GM23338 (cell line): ENCODE measurements around the gene CHST11. TPM values are rescaled to one million over a fixed set of nuclear protein-coding genes. Genes with fewer than 3 reads are reported as not detected.
A peak's percentile ranks its signal among the peaks of the same experiment; 100 is the strongest.

Experiments
- ATAC-seq: fragments of 200-7000 bp; cut with Tn5 transposase; 3 replicates; pipeline ENCODE4 v1.9.1; 2020
- DNase-seq: peaks from one replicate; pipeline ENCODE4 v3.0.0-alpha.2; 2015; ENCODE audit warnings: low spot score
- H2AFZ ChIP-seq: fragments of 200-600 bp; sonication (generic); 2 replicates; pipeline ENCODE4 v1.8.0; 2016; ENCODE audit warnings: antibody characterized with exemption, mild to moderate bottlenecking, moderate library complexity
- H3F3A ChIP-seq: fragments of 200-600 bp; sonication (generic); replicated peaks from 2 replicates; pipeline ENCODE4 v1.8.0; 2017; ENCODE audit warnings: antibody characterized with exemption, mixed run types, low read depth
- H3K27ac ChIP-seq: fragments of 200-600 bp; sonication (generic); 2 replicates; pipeline ENCODE4 v1.6.1; 2016; ENCODE audit warnings: low read depth
- H3K27me3 ChIP-seq: fragments of 200-600 bp; sonication (generic); 2 replicates; pipeline ENCODE4 v1.8.0; 2016; ENCODE audit warnings: mild to moderate bottlenecking, mixed run types, moderate library complexity; ENCODE audit not compliant: insufficient read depth
- H3K36me3 ChIP-seq: fragments of 200-600 bp; sonication (generic); 2 replicates; pipeline ENCODE4 v1.8.0; 2016; ENCODE audit warnings: mild to moderate bottlenecking; ENCODE audit not compliant: insufficient read depth
- H3K4me1 ChIP-seq: fragments of 200-600 bp; sonication (generic); 2 replicates; pipeline ENCODE4 v1.8.0; 2016; ENCODE audit warnings: mild to moderate bottlenecking, moderate library complexity; ENCODE audit not compliant: insufficient read depth
- H3K4me2 ChIP-seq: fragments of 200-600 bp; sonication (generic); 2 replicates; pipeline ENCODE4 v1.7.1; 2017; ENCODE audit warnings: mixed run types
- H3K4me3 ChIP-seq: fragments of 200-600 bp; sonication (generic); 2 replicates; pipeline ENCODE4 v1.6.1; 2016; ENCODE audit warnings: mixed run types
- H3K79me2 ChIP-seq: fragments of 200-600 bp; sonication (generic); replicated peaks from 2 replicates; pipeline ENCODE4 v1.8.0; 2017; ENCODE audit warnings: mild to moderate bottlenecking; ENCODE audit not compliant: insufficient read depth
- H3K9me2 ChIP-seq: fragments of 200-600 bp; sonication (generic); 2 replicates; pipeline ENCODE4 v1.8.0; 2017; ENCODE audit not compliant: insufficient read depth
- H4K20me1 ChIP-seq: fragments of 200-600 bp; sonication (generic); replicated peaks from 2 replicates; pipeline ENCODE4 v1.8.0; 2017; ENCODE audit warnings: mild to moderate bottlenecking; ENCODE audit not compliant: insufficient read depth
- H3K27ac Mint-ChIP-seq: 2 replicates; pipeline ENCODE4 v1.8.0; 2020; ENCODE audit warnings: inconsistent platforms, mild to moderate bottlenecking, moderate library complexity, mixed read lengths
- H3K27me3 Mint-ChIP-seq: 3 replicates; pipeline ENCODE4 v1.8.0; 2022; ENCODE audit warnings: low read depth, mild to moderate bottlenecking, moderate library complexity, mixed read lengths, inconsistent platforms; ENCODE audit not compliant: insufficient read depth, poor library complexity
- H3K36me3 Mint-ChIP-seq: 3 replicates; pipeline ENCODE4 v1.8.0; 2021; ENCODE audit warnings: low read depth, mild to moderate bottlenecking, inconsistent platforms, moderate library complexity, mixed read lengths
- H3K4me1 Mint-ChIP-seq: 3 replicates; pipeline ENCODE4 v1.8.0; 2020; ENCODE audit warnings: mild to moderate bottlenecking, inconsistent platforms, mixed read lengths
- H3K4me3 Mint-ChIP-seq: 3 replicates; pipeline ENCODE4 v1.8.0; 2021; ENCODE audit warnings: moderate library complexity, mild to moderate bottlenecking, inconsistent platforms, mixed read lengths
- H3K9me3 Mint-ChIP-seq: 3 replicates; pipeline ENCODE4 v1.8.0; 2020; ENCODE audit warnings: moderate library complexity, mild to moderate bottlenecking, inconsistent platforms, mixed read lengths
- CTCF ChIP-seq, 2 experiments: fragments of 200-600 bp in 1 of 2; sonication (generic) in 1 of 2; conservative IDR thresholded peaks; 2 replicates each; pipeline versions ENCODE4 v1.5.1 to v1.6.1; 2016 to 2017; ENCODE audit warnings: antibody characterized with exemption in 2 of 2, low read depth in 2 of 2, mild to moderate bottlenecking in 2 of 2, moderate library complexity in 1 of 2
- ETS1 ChIP-seq: IDR thresholded peaks from 2 replicates; pipeline ENCODE4 v1.6.1; 2016; ENCODE audit warnings: antibody characterized with exemption
- EZH2 ChIP-seq: fragments of 200-600 bp; sonication (generic); IDR thresholded peaks from one replicate; pipeline ENCODE4 v1.8.0; 2017; ENCODE audit warnings: antibody characterized with exemption, mild to moderate bottlenecking, low read depth; ENCODE audit not compliant: unreplicated experiment
- JUNB ChIP-seq: IDR thresholded peaks from one replicate; pipeline ENCODE4 v1.6.1; 2016; ENCODE audit warnings: antibody characterized with exemption; ENCODE audit not compliant: unreplicated experiment
- REST ChIP-seq: IDR thresholded peaks from one replicate; pipeline ENCODE4 v1.6.1; 2018; ENCODE audit warnings: antibody characterized with exemption; ENCODE audit not compliant: unreplicated experiment
- STAT1 ChIP-seq: IDR thresholded peaks from one replicate; pipeline ENCODE4 v1.6.1; 2016; ENCODE audit warnings: antibody characterized with exemption; ENCODE audit not compliant: unreplicated experiment
- ZNF331 ChIP-seq: fragments of 250-450 bp; sonication (Bioruptor Pico); IDR thresholded peaks from 2 replicates; pipeline ENCODE4 v1.5.0; 2020; ENCODE audit warnings: low read depth, mild to moderate bottlenecking, moderate library complexity
- ZNF462 ChIP-seq: fragments of 250-450 bp; sonication (Bioruptor Pico); IDR thresholded peaks from 2 replicates; pipeline ENCODE4 v1.5.0; 2020; ENCODE audit warnings: mild to moderate bottlenecking, moderate library complexity
- polyA plus RNA-seq: library from polyadenylated mRNA; unstranded; fragments of >200 nt; fragmentation: Nextera tagmentation; extraction: Ambion mirVana; gene quantifications from 2 replicates; pipeline ENCODE4 v1.2.1, GENCODE V29; 2016
- total RNA-seq: library from RNA; depleted of rRNA; stranded (reverse); fragments of >200 nt; shearing (Covaris generic); gene quantifications from 2 replicates; pipeline ENCODE4 v1.2.3, GENCODE V29; 2014

The CHST11 gene
- total and polyA plus RNA-seq, 2 experiments from 2014 or later: 7.7 to 25.7 TPM

GRCh38 chr12:104737113-104737512 is 280.4 kb downstream of the CHST11 start:
- H3K9me2 ChIP-seq: no peaks in the 10 kb centered on the region
- Mint-ChIP-seq H3K4me1 (peaks cover 33% of the 10 kb centered on the region), H3K27me3 (no peaks in the 10 kb centered on the region), H3K36me3 (no peaks in the 10 kb centered on the region), H3K9me3 (no peaks in the 10 kb centered on the region), H3K4me3 (no peak overlapping the region), H3K27ac (0 out of 2 replicates have a peak overlapping the region, but pooled peaks have one; percentile 72)
- no peak overlapping the region for H2AFZ ChIP-seq
- H3K27ac ChIP-seq: no peak overlapping the region
- ATAC-seq (no peak), DNase-seq (no peak)
- no peaks in the 10 kb centered on the region for H3K27me3 ChIP-seq
- H3K79me2 ChIP-seq: no peaks in the 10 kb centered on the region
- no peaks in the 10 kb centered on the region for H3F3A ChIP-seq
- peak overlapping the region; percentile 38 for H3K4me2 ChIP-seq
- H4K20me1 ChIP-seq: no peaks in the 10 kb centered on the region
- H3K4me3 ChIP-seq: no peak overlapping the region
- TF ChIP-seq EZH2: no peak
- no peak for TF ChIP-seq STAT1
- no peak for TF ChIP-seq ZNF462 (CRISPR knock-in tag)
- TF ChIP-seq ETS1: no peak
- H3K4me1 ChIP-seq: peaks cover 7% of the 10 kb centered on the region; the same call in 1 of the 2 replicates
- no peaks in the 10 kb centered on the region for H3K36me3 ChIP-seq

DNA sequence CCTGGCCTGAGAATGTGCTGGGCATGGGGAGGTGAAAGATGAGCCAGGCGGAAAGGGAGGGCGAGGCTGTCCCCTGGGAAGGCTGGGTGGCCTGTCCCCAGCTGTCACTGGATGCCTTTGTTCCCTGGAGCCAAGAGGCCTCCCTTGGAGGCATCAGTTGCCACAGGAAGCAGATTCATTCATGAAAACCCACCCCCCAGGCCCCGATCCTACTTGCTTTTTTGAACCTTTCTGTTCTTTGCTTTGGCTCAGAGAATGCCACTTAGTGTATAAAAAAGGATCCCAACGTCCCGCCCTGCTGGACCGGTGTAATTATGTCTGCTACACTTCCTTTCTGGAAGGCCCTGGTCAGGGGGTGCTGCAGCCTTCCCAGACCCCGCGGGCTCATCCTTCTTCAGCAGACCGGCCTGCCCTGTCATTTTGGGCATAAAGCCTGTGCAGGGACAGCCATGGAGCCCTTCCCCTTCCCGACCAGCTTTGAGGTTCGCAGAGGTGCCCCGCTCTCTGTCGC is 281.1 kb downstream of the CHST11 start:
- Histone ChIP-seq H3K4me3 (no peak overlapping the region), H3K27me3 (no peaks in the 10 kb centered on the region), H3F3A (no peaks in the 10 kb centered on the region), H3K27ac (no peak overlapping the region), H3K36me3 (no peaks in the 10 kb centered on the region), H2AFZ (no peak overlapping the region), H3K79me2 (no peaks in the 10 kb centered on the region), H3K4me1 (peaks cover 10% of the 10 kb centered on the region; the same call in 1 of the 2 replicates), H4K20me1 (no peaks in the 10 kb centered on the region), H3K4me2 (peak overlapping the region; percentile 38), H3K9me2 (no peaks in the 10 kb centered on the region)
- TF ChIP-seq ZNF331 (CRISPR knock-in tag): no peak
- no peak for TF ChIP-seq REST
- no peak for TF ChIP-seq CTCF (conservative IDR thresholded peaks at IDR 0.05; ENCODE audit: low read depth in 2 of 2)
- TF ChIP-seq JUNB: no peak
- Mint-ChIP-seq H3K36me3 (no peaks in the 10 kb centered on the region), H3K9me3 (no peaks in the 10 kb centered on the region), H3K4me3 (no peak overlapping the region), H3K4me1 (peaks cover 39% of the 10 kb centered on the region), H3K27ac (peak overlapping the region; percentile 86), H3K27me3 (peaks cover 2% of the 10 kb centered on the region)
- DNase-seq (no peak), ATAC-seq (no peak)
